Esophagus muscularis mucosa (tissue), 4 donors: ENCODE measurements around the gene CRYM.

Source experiments
- EP300 ChIP-seq: sonication (generic); formaldehyde crosslinking; IDR thresholded peaks from one replicate; pipeline ENCODE4 v1.6.1; 2017; ENCODE audit warnings: antibody characterized with exemption
- POLR2A ChIP-seq: fragments of 450-650 bp; IDR thresholded peaks from one replicate; pipeline ENCODE4 v1.6.1; 2017; ENCODE audit warnings: antibody characterized with exemption, moderate library complexity, mild to moderate bottlenecking, low read depth
- TF ChIP-seq, protein P1 (sequence below), 3 experiments: fragments of 200-600 bp in 2 of 3; fragments of 450-650 bp in 1 of 3; sonication (generic) in 2 of 3; IDR thresholded peaks; one replicate each; pipeline ENCODE4 v1.5.1; 2017 to 2019; ENCODE audit warnings: antibody characterized with exemption in 3 of 3, mild to moderate bottlenecking in 2 of 3, moderate library complexity in 1 of 3

DNA sequence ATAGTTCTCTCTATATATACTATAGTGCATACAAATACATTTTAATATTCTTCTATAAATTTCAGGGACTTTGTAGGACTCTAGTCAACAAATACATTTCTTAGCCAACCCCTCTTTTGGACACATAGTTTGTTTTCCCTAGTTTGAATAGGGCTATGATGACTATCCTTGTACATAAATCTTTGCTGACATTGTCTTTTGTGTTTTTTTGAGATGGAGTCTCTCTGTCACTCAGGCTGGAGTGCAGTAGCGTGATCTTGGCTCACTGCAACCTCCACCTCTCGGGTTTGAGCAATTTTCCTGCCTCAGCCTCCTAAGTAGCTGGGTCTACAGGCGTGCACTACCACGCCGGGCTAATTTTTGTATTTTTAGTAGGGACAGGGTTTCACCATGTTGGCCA is 41.3 kb downstream of the CRYM start:
- TF ChIP-seq, protein P1, sequence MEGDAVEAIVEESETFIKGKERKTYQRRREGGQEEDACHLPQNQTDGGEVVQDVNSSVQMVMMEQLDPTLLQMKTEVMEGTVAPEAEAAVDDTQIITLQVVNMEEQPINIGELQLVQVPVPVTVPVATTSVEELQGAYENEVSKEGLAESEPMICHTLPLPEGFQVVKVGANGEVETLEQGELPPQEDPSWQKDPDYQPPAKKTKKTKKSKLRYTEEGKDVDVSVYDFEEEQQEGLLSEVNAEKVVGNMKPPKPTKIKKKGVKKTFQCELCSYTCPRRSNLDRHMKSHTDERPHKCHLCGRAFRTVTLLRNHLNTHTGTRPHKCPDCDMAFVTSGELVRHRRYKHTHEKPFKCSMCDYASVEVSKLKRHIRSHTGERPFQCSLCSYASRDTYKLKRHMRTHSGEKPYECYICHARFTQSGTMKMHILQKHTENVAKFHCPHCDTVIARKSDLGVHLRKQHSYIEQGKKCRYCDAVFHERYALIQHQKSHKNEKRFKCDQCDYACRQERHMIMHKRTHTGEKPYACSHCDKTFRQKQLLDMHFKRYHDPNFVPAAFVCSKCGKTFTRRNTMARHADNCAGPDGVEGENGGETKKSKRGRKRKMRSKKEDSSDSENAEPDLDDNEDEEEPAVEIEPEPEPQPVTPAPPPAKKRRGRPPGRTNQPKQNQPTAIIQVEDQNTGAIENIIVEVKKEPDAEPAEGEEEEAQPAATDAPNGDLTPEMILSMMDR (IDR thresholded peaks at IDR 0.05): no peak
- TF ChIP-seq POLR2A: no peak
- no peak for TF ChIP-seq EP300
